Stimulated activated naive CD8-positive, alpha-beta T cell treated with anti-CD3 and anti-CD28 coated beads, Interleukin-15, Interleukin-2, amounts not matched to agents 100 U/mL and 50 U/mL, for 24 hours (primary cell): ENCODE measurements around the gene LRRFIP1.

Source experiments
- ATAC-seq: fragments of 150-1000 bp; cut with Tn5 transposase; one replicate; pipeline ENCODE4 v1.10.0; 2021
- DNase-seq: peaks from one replicate; pipeline ENCODE4 v3.0.0; 2021

LRRFIP1 gene

GRCh38 chr2:237689336-237690131 lies 62.1 kb downstream of the LRRFIP1 start:
- ATAC-seq (no peak), DNase-seq (no peak)

GRCh38 chr2:237691029-237691907 lies 63.9 kb downstream of the LRRFIP1 start:
- ATAC-seq (peak; percentile 0), DNase-seq (peak; percentile 48)

- ATAC-seq = peak; percentile 69
- peak; percentile 96 for DNase-seq
These were observed 64.7 kb downstream of the LRRFIP1 start for GRCh38 chr2:237691908-237692600.

GRCh38 chr2:237692601-237693290 lies 65.4 kb downstream of the LRRFIP1 start:
- no peak for DNase-seq
- no peak for ATAC-seq

- DNase-seq (peak; percentile 51), ATAC-seq (peak; percentile 34)
These were observed 66.1 kb downstream of the LRRFIP1 start for GRCh38 chr2:237693291-237693994.

GRCh38 chr2:237694415-237695194 lies 67.2 kb downstream of the LRRFIP1 start:
- ATAC-seq = no peak
- peak; percentile 47 for DNase-seq

GRCh38 chr2:237695201-237695780 lies 67.9 kb downstream of the LRRFIP1 start:
- no peak for ATAC-seq
- no peak for DNase-seq

- DNase-seq (peak; percentile 47), ATAC-seq (no peak)
These were observed 69.1 kb downstream of the LRRFIP1 start for GRCh38 chr2:237696461-237696860.

GRCh38 chr2:237697586-237698357 lies 70.4 kb downstream of the LRRFIP1 start:
- ATAC-seq = peak; percentile 11

GRCh38 chr2:237698358-237698694 lies 70.9 kb downstream of the LRRFIP1 start:
- no peak for DNase-seq

More at GRCh38 chr2:237697586-237698357, 70.4 kb downstream of the LRRFIP1 start:
- peak; percentile 58 for DNase-seq

GRCh38 chr2:237699870-237700511 lies 72.6 kb downstream of the LRRFIP1 start:
- DNase-seq (no peak), ATAC-seq (no peak)

More at GRCh38 chr2:237698358-237698694, 70.9 kb downstream of the LRRFIP1 start:
- ATAC-seq = no peak

- ATAC-seq (peak; percentile 67), DNase-seq (peak; percentile 86)
These were observed 73.2 kb downstream of the LRRFIP1 start for GRCh38 chr2:237700512-237701032.

- peak; percentile 65 for DNase-seq
- ATAC-seq = peak; percentile 50
These were observed 73.9 kb downstream of the LRRFIP1 start for GRCh38 chr2:237701033-237701858.

GRCh38 chr2:237701859-237702390 lies 74.5 kb downstream of the LRRFIP1 start:
- DNase-seq (no peak), ATAC-seq (no peak)

GRCh38 chr2:237702441-237703391 lies 75.3 kb downstream of the LRRFIP1 start:
- DNase-seq (peak; percentile 64), ATAC-seq (peak; percentile 58)
